K562 (cell line): Measurements from ENCODE around the gene RNF213. TPM values are rescaled to one million over a fixed set of nuclear protein-coding genes. Genes with fewer than 3 reads are reported as not detected.

Experiments
- CCNT2 ChIP-seq: IDR thresholded peaks from 2 replicates; pipeline ENCODE4 v1.6.1; 2011; ENCODE audit warnings: borderline replicate concordance, low read depth, mild to moderate bottlenecking, moderate library complexity, mixed read lengths, low read length; ENCODE audit not compliant: insufficient read length; ENCODE audit errors: extremely low read depth
- DACH1 ChIP-seq: fragments of 450-650 bp; IDR thresholded peaks from 2 replicates; pipeline ENCODE4 v1.6.1; 2018; ENCODE audit not compliant: partially characterized antibody
- MEIS2 ChIP-seq: fragments of 450-650 bp; IDR thresholded peaks from 2 replicates; pipeline ENCODE4 v1.6.1; 2014; ENCODE audit warnings: mild to moderate bottlenecking; ENCODE audit not compliant: partially characterized antibody
- NCOR1 ChIP-seq: fragments of 450-650 bp; IDR thresholded peaks from 2 replicates; pipeline ENCODE4 v1.6.1; 2016; ENCODE audit warnings: mild to moderate bottlenecking, moderate library complexity
- SIN3A ChIP-seq, 2 experiments: fragments of 150-350 bp in 1 of 2; IDR thresholded peaks; 2 replicates each; pipeline ENCODE4 v1.6.1; 2011 to 2016; ENCODE audit warnings: borderline replicate concordance in 2 of 2, low read depth in 2 of 2, low read length in 2 of 2, mild to moderate bottlenecking in 2 of 2, moderate library complexity in 2 of 2; ENCODE audit not compliant: control insufficient read depth in 1 of 2
- TRIM28 ChIP-seq: fragments of 450-650 bp; IDR thresholded peaks from 2 replicates; pipeline ENCODE4 v1.6.1; 2017
- U2AF1 ChIP-seq: fragments of 200-400 bp; formaldehyde crosslinking; optimal IDR thresholded peaks from 2 replicates; pipeline ENCODE3; 2017; ENCODE audit warnings: mild to moderate bottlenecking, low read depth, low read length, moderate library complexity
- ZNF583 ChIP-seq: fragments of 250-450 bp; sonication (Bioruptor Pico); IDR thresholded peaks from 2 replicates; pipeline ENCODE4 v1.4.0; 2020
- polyA plus RNA-seq, 8 experiments: library from polyadenylated mRNA; depleted of rRNA in 4 of 8; stranded (reverse) in 5 of 8; unstranded in 3 of 8; fragments of >200 nt; fragmentation: Nextera tagmentation in 2 of 8; fragmentation: Illumina TruSeq in 1 of 8; extraction: Ambion mirVana in 2 of 8; extraction: Trizol in 1 of 8; gene quantifications; 2 replicates each; pipeline versions ENCODE4 v1.2.1 to v1.2.3, GENCODE V29; 2011 to 2014; ENCODE audit warnings: inconsistent platforms in 1 of 8, missing spikeins in 1 of 8
- total RNA-seq, 7 experiments: library from RNA; depleted of rRNA in 6 of 7; stranded (reverse); fragments of >200 nt in 6 of 7; fragmentation: Illumina TruSeq in 2 of 7; extraction: Trizol in 2 of 7; gene quantifications; 2 replicates each; pipeline versions ENCODE4 v1.2.1 to v1.2.3, GENCODE V29; 2011 to 2021; ENCODE audit warnings: low replicate concordance in 1 of 7
- TF ChIP-seq, protein P1 (sequence below): fragments of 450-650 bp; conservative IDR thresholded peaks from 2 replicates; pipeline ENCODE4 v1.6.1; 2016; ENCODE audit warnings: missing genetic modification characterization, low read depth, mild to moderate bottlenecking, control low read depth, missing compliant biosample characterization
- TF ChIP-seq, protein P2 (sequence below): fragments of 250-450 bp; sonication (Bioruptor Pico); IDR thresholded peaks from 2 replicates; pipeline ENCODE4 v1.4.0; 2020; ENCODE audit warnings: mild to moderate bottlenecking, moderate library complexity

The RNF213 gene
- total and polyA plus RNA-seq, 9 of the 15 experiments (the other 6 are each of a cell fraction or from before 2014, with no cell fraction given) = 5.3 to 33.6 (median 17.9) TPM

DNA sequence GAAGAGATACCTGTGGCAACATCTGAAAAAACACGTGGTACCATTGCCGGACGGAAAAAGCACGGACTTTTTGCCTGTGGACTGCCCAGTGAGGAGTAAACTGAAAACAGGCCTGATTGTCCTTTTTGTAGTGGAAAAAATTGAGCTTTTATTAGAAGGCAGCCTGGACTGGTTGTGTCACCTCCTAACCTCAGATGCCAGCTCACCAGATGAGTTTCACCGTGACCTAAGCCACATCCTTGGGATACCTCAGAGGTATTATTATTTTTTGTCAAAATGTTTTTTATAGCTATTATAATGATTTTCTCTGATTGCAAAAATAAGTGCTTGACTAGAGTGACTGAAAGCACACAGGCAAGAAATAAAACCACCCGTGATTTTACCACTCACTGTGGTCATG is 34.9 kb downstream of the RNF213 start (continued):
- TF ChIP-seq, protein P1, sequence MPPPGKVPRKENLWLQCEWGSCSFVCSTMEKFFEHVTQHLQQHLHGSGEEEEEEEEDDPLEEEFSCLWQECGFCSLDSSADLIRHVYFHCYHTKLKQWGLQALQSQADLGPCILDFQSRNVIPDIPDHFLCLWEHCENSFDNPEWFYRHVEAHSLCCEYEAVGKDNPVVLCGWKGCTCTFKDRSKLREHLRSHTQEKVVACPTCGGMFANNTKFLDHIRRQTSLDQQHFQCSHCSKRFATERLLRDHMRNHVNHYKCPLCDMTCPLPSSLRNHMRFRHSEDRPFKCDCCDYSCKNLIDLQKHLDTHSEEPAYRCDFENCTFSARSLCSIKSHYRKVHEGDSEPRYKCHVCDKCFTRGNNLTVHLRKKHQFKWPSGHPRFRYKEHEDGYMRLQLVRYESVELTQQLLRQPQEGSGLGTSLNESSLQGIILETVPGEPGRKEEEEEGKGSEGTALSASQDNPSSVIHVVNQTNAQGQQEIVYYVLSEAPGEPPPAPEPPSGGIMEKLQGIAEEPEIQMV (tag) = no peak
- TF ChIP-seq TRIM28 (no peak), U2AF1 (no peak), CCNT2 (no peak), ZNF583 (CRISPR knock-in tag) (no peak), SIN3A (IDR thresholded peaks at IDR 0.05; ENCODE audit: borderline replicate concordance in 2 of 2, control insufficient read depth in 1 of 2, low read depth in 2 of 2, low read length in 2 of 2) (no peak), NCOR1 (no peak), DACH1 (no peak), MEIS2 (no peak)
- TF ChIP-seq, protein P2, sequence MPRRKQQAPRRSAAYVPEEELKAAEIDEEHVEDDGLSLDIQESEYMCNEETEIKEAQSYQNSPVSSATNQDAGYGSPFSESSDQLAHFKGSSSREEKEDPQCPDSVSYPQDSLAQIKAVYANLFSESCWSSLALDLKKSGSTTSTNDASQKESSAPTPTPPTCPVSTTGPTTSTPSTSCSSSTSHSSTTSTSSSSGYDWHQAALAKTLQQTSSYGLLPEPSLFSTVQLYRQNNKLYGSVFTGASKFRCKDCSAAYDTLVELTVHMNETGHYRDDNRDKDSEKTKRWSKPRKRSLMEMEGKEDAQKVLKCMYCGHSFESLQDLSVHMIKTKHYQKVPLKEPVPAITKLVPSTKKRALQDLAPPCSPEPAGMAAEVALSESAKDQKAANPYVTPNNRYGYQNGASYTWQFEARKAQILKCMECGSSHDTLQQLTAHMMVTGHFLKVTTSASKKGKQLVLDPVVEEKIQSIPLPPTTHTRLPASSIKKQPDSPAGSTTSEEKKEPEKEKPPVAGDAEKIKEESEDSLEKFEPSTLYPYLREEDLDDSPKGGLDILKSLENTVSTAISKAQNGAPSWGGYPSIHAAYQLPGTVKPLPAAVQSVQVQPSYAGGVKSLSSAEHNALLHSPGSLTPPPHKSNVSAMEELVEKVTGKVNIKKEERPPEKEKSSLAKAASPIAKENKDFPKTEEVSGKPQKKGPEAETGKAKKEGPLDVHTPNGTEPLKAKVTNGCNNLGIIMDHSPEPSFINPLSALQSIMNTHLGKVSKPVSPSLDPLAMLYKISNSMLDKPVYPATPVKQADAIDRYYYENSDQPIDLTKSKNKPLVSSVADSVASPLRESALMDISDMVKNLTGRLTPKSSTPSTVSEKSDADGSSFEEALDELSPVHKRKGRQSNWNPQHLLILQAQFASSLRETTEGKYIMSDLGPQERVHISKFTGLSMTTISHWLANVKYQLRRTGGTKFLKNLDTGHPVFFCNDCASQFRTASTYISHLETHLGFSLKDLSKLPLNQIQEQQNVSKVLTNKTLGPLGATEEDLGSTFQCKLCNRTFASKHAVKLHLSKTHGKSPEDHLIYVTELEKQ (CRISPR knock-in tag) = no peak
